Suppressor macrophage treated with lipopolysaccharide for 4 hours (primary cell): ENCODE data around the gene AMPD2.
A peak's percentile ranks its signal among the peaks of the same experiment; 100 is the strongest.

Source experiments
- DNase-seq: peaks from one replicate; pipeline ENCODE4 v3.0.0-alpha.2; 2020

Gene AMPD2

GRCh38 chr1:109617291-109617801, 2.3 kb upstream of the AMPD2 start:
- peak; percentile 90 for DNase-seq

GRCh38 chr1:109618661-109619575, 719 bp upstream of the AMPD2 start:
- DNase-seq = peak; percentile 50

- no peak for DNase-seq
Observed at GRCh38 chr1:109620401-109620791, 759 bp downstream of the AMPD2 start.

GRCh38 chr1:109620841-109621286, 1.2 kb downstream of the AMPD2 start:
- DNase-seq = peak; percentile 94

- no peak for DNase-seq
Observed at GRCh38 chr1:109621379-109622136, 1.9 kb downstream of the AMPD2 start.

- no peak for DNase-seq
Observed at GRCh38 chr1:109622137-109622892, 2.7 kb downstream of the AMPD2 start.

- no peak for DNase-seq
Observed at GRCh38 chr1:109622895-109623294, 3.3 kb downstream of the AMPD2 start.

GRCh38 chr1:109623601-109624161, 4.0 kb downstream of the AMPD2 start:
- no peak for DNase-seq

- no peak for DNase-seq
Observed at GRCh38 chr1:109624201-109625010, 4.8 kb downstream of the AMPD2 start.

GRCh38 chr1:109625176-109625575, 5.5 kb downstream of the AMPD2 start:
- DNase-seq = no peak

GRCh38 chr1:109625601-109626560, 6.2 kb downstream of the AMPD2 start:
- DNase-seq = no peak

- no peak for DNase-seq
Observed at GRCh38 chr1:109626682-109627408, 7.2 kb downstream of the AMPD2 start.

GRCh38 chr1:109627692-109628399, 8.2 kb downstream of the AMPD2 start:
- no peak for DNase-seq

GRCh38 chr1:109628540-109629321, 9.1 kb downstream of the AMPD2 start:
- DNase-seq = no peak

- no peak for DNase-seq
Observed at GRCh38 chr1:109629372-109630030, 9.9 kb downstream of the AMPD2 start.

- DNase-seq = no peak
Observed at GRCh38 chr1:109630081-109630897, 10.7 kb downstream of the AMPD2 start.
